Left lung (tissue), 10 donors: ENCODE measurements around the gene CARS1. TPM values are rescaled to one million over a fixed set of nuclear protein-coding genes. Genes with fewer than 3 reads are reported as not detected.
A peak's percentile ranks its signal among the peaks of the same experiment; 100 is the strongest.

Experiments used
- ATAC-seq: fragments of 200-7000 bp; cut with Tn5 transposase; one replicate; pipeline ENCODE4 v1.9.1; 2020; ENCODE audit warnings: moderate library complexity
- DNase-seq, 4 donors: peaks; one replicate each; pipeline ENCODE4 v3.0.0-alpha.2; 2013 to 2020
- H3K27ac ChIP-seq, 2 donors: fragments of 200-600 bp; sonication (generic) in 1 of 2; one replicate each; pipeline versions ENCODE4 v1.5.0 to v1.8.0; 2020 to 2021
- H3K27me3 ChIP-seq, 2 donors: fragments of 200-600 bp; sonication (generic) in 1 of 2; one replicate each; pipeline versions ENCODE4 v1.5.0 to v1.8.0; 2020 to 2021
- H3K36me3 ChIP-seq, 2 donors: fragments of 200-600 bp; sonication (generic) in 1 of 2; one replicate each; pipeline versions ENCODE4 v1.5.0 to v1.8.0; 2020 to 2021
- H3K4me1 ChIP-seq, 2 donors: fragments of 200-600 bp; one replicate each; pipeline ENCODE4 v1.8.0; 2021
- H3K4me3 ChIP-seq, 2 donors: fragments of 200-600 bp; sonication (generic) in 1 of 2; one replicate each; pipeline versions ENCODE4 v1.5.0 to v1.8.0; 2020 to 2021; ENCODE audit warnings: mild to moderate bottlenecking in 1 of 2
- H3K9me3 ChIP-seq, 2 donors: fragments of 200-600 bp; sonication (generic) in 1 of 2; one replicate each; pipeline versions ENCODE4 v1.5.0 to v1.8.0; 2020 to 2021
- CTCF ChIP-seq, 2 donors: fragments of 200-600 bp; sonication (generic) in 1 of 2; IDR thresholded peaks; one replicate each; pipeline versions ENCODE4 v1.5.0 to v1.8.0; 2021; ENCODE audit warnings: antibody characterized with exemption in 2 of 2
- intact Hi-C, 2 donors: fragments of 100-400 bp; cut with DNase I; formaldehyde crosslinking; loops; one replicate each; pipeline versions ENCODE4 v1.11.2 to v1.14.2; 2022
- polyA plus RNA-seq, 6 donors: library from polyadenylated mRNA; unstranded; fragments of 120-200 nt; gene quantifications; one replicate each; pipeline ENCODE4 v1.2.1, GENCODE V29; 2013; ENCODE audit not compliant: insufficient read length in 6 of 6
- total RNA-seq, 2 donors: library from RNA; stranded (reverse); fragmentation: NEBNext Ultra II Directional; extraction: Animal tissue kit (Norgen Biotek cat#: 25700); gene quantifications; one replicate each; pipeline ENCODE4 v1.2.1, GENCODE V29; 2021
- donor health status: DM: no; HTN: yes; CAD: no.
- donor health status: DM: no; HTN: no; CAD: no.

Gene CARS1
- total and polyA plus RNA-seq, 8 donors: 28.3 to 49.9 (median 31.4) TPM

DNA sequence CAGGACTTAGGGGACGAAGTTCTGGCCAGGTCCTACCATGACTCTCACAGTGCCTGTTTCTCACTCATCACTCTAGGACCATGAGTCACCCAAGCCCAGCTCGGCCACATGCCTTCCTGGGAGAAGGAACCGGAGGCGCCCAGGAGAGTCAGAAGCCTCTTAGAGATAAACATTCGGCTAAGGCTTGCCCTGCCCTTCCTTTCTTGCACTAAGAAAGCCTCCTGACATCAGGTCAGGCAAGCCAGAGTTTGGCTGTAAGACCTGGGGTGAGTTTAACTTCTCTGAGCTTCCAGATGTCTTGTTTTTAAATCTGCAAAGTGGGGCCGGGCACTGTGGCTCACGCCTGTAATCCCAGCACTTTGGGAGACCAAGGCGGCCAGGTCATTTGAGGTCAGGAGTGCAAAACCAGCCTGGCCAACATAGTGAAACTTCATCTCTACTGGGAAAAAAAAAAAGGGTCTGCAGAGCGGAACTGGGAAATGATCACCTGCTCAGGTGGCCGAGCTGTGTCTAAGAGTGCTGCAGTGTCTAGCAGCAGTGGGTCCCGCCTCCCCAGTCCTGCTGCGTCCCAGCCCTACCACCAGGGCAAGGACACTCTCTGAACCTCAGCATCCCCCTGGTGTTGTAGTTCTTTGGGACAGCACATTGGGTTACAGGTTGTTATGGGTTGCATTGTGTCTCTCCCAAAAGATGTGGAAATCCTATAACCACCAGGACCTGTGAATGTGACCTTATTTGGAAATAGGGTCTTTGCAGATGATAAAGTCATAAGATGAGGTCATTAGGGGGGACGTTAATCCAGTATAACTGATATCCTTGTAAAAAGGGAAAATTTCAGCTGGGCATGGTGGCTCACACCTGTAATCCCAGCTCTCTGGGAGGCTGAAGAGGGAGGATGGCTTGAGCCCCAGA lies 1.8 kb upstream of the CARS1 start:
- Histone ChIP-seq H3K4me1 (peaks cover 5 to 40% of the 10 kb centered on the region in 2 donors), H3K4me3 (no peak overlapping the region), H3K36me3 (peaks cover 0 to 6% of the 10 kb centered on the region in 2 donors), H3K27ac (peak overlapping the region in 1 of 2 donors; percentile 29), H3K9me3 (no peaks in the 10 kb centered on the region), H3K27me3 (no peaks in the 10 kb centered on the region)
- ATAC-seq (no peak), DNase-seq (no peak)
- intact Hi-C loops: no loop called here
- no peak for TF ChIP-seq CTCF (IDR thresholded peaks at IDR 0.05)

GRCh38 chr11:3056296-3057068 lies 741 bp downstream of the CARS1 start:
- peak; percentile 11 for ATAC-seq
- peak overlapping the region; percentile 37 to 89 for H3K27ac ChIP-seq

GRCh38 chr11:3055891-3056290 lies 1.3 kb downstream of the CARS1 start:
- no peak for TF ChIP-seq CTCF (IDR thresholded peaks at IDR 0.05)
- ATAC-seq (no peak), DNase-seq (no peak)
- Histone ChIP-seq H3K36me3 (peaks cover 0 to 25% of the 10 kb centered on the region in 2 donors), H3K9me3 (no peaks in the 10 kb centered on the region), H3K27ac (peak overlapping the region in 1 of 2 donors; percentile 89), H3K4me1 (peaks cover 5 to 57% of the 10 kb centered on the region in 2 donors), H3K27me3 (no peaks in the 10 kb centered on the region), H3K4me3 (peak overlapping the region in 1 of 2 donors; percentile 87)
- intact Hi-C loops: no loop called here

More at GRCh38 chr11:3056296-3057068, 741 bp downstream of the CARS1 start:
- peaks cover 5 to 51% of the 10 kb centered on the region in 2 donors for H3K4me1 ChIP-seq
- peak overlapping the region; percentile 78 to 87 for H3K4me3 ChIP-seq
- no peaks in the 10 kb centered on the region for H3K9me3 ChIP-seq
- peaks cover 0 to 21% of the 10 kb centered on the region in 2 donors for H3K36me3 ChIP-seq
- intact Hi-C loops: no loop called here
- H3K27me3 ChIP-seq: no peaks in the 10 kb centered on the region
- DNase-seq: no peak
- no peak for TF ChIP-seq CTCF (IDR thresholded peaks at IDR 0.05)

- ATAC-seq (no peak), DNase-seq (peak in 1 of 4 donors; percentile 46)
- no peaks in the 10 kb centered on the region for H3K9me3 ChIP-seq
- peaks cover 6 to 70% of the 10 kb centered on the region in 2 donors for H3K4me1 ChIP-seq
- TF ChIP-seq CTCF (IDR thresholded peaks at IDR 0.05): no peak
- H3K27ac ChIP-seq: no peak overlapping the region
- H3K4me3 ChIP-seq: no peak overlapping the region
- peaks cover 0 to 30% of the 10 kb centered on the region in 2 donors for H3K36me3 ChIP-seq
- H3K27me3 ChIP-seq: no peaks in the 10 kb centered on the region
- intact Hi-C loops: no loop called here
These were observed 4.7 kb downstream of the CARS1 start for GRCh38 chr11:3052567-3052966.

DNA sequence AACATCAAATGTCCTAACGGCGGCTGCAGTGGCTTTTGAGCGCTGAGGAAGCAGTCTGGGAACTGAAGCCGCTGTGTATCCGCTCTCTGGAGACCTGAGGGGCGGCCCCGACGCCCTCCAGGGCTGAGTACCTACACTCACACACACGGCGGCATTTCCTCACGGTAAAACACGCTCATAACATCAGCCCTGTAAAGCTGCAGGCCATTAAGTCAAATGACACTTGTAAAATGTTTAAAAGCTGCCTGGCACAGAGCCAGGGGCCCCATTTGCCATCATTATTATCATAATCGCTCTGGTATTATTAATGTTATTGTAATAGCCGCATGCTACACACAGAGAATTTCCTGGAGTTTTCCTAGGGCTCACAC lies 5.1 kb downstream of the CARS1 start:
- ATAC-seq: no peak

More for the DNA sequence above, 5.1 kb downstream of the CARS1 start:
- no peak for TF ChIP-seq CTCF (IDR thresholded peaks at IDR 0.05)
- H3K4me3 ChIP-seq: no peak overlapping the region
- peak in 1 of 4 donors; percentile 41 for DNase-seq
- H3K9me3 ChIP-seq: no peaks in the 10 kb centered on the region
- peaks cover 5 to 67% of the 10 kb centered on the region in 2 donors for H3K4me1 ChIP-seq
- intact Hi-C loops: no loop called here
- H3K27me3 ChIP-seq: no peaks in the 10 kb centered on the region
- peaks cover 0 to 35% of the 10 kb centered on the region in 2 donors for H3K36me3 ChIP-seq
- H3K27ac ChIP-seq: peak overlapping the region in 1 of 2 donors; percentile 8
